GM19455 (cell line): Measurements from ENCODE around the gene TM7SF2.

Experiments
- ATAC-seq: cut with Tn5 transposase; IDR thresholded peaks from one replicate; pipeline ENCODE4 v1.9.1; 2021; ENCODE audit not compliant: unreplicated experiment

The TM7SF2 gene

GRCh38 chr11:65089621-65090020, 22.1 kb upstream of the TM7SF2 start:
- no peak for ATAC-seq

GRCh38 chr11:65090628-65091027, 21.0 kb upstream of the TM7SF2 start:
- ATAC-seq: no peak

- no peak for ATAC-seq
Measured at GRCh38 chr11:65095427-65095826, 16.2 kb upstream of the TM7SF2 start.

- ATAC-seq: peak; percentile 79
Measured at GRCh38 chr11:65095974-65096806, 15.5 kb upstream of the TM7SF2 start, which contains the start of gene VPS51. TSS of gene VPS51 (plus strand) at chr11:65096214. CDS start at chr11:65096251, 37 bp downstream.

- no peak for ATAC-seq
Measured at GRCh38 chr11:65096926-65097325, 14.7 kb upstream of the TM7SF2 start.

- ATAC-seq: no peak
Measured at GRCh38 chr11:65100674-65101350, 10.9 kb upstream of the TM7SF2 start.

- ATAC-seq: no peak
Measured at GRCh38 chr11:65102142-65103095, 9.3 kb upstream of the TM7SF2 start.

GRCh38 chr11:65103476-65103875, 8.2 kb upstream of the TM7SF2 start:
- no peak for ATAC-seq

- no peak for ATAC-seq
Measured at GRCh38 chr11:65104628-65105027, 7.0 kb upstream of the TM7SF2 start.

- no peak for ATAC-seq
Measured at GRCh38 chr11:65107078-65107477, 4.6 kb upstream of the TM7SF2 start.

GRCh38 chr11:65107751-65108468, 3.8 kb upstream of the TM7SF2 start:
- no peak for ATAC-seq

GRCh38 chr11:65108469-65109123, 3.1 kb upstream of the TM7SF2 start:
- ATAC-seq: no peak

- ATAC-seq: no peak
Measured at GRCh38 chr11:65109231-65110198, 2.2 kb upstream of the TM7SF2 start.

- ATAC-seq: no peak
Measured at GRCh38 chr11:65110354-65110861, 1.3 kb upstream of the TM7SF2 start.

GRCh38 chr11:65111159-65111743, 421 bp upstream of the TM7SF2 start:
- no peak for ATAC-seq

- no peak for ATAC-seq
Measured at GRCh38 chr11:65112546-65113360, 1.1 kb downstream of the TM7SF2 start.

GRCh38 chr11:65113361-65113756, 1.7 kb downstream of the TM7SF2 start:
- ATAC-seq: no peak
